HG02759 (cell line): Measurements from ENCODE around the gene UBE2D2.

ENCODE experiments used
- ATAC-seq: cut with Tn5 transposase; IDR thresholded peaks from one replicate; pipeline ENCODE4 v1.9.1; 2021; ENCODE audit warnings: mild to moderate bottlenecking, moderate library complexity; ENCODE audit not compliant: unreplicated experiment

UBE2D2 gene

DNA sequence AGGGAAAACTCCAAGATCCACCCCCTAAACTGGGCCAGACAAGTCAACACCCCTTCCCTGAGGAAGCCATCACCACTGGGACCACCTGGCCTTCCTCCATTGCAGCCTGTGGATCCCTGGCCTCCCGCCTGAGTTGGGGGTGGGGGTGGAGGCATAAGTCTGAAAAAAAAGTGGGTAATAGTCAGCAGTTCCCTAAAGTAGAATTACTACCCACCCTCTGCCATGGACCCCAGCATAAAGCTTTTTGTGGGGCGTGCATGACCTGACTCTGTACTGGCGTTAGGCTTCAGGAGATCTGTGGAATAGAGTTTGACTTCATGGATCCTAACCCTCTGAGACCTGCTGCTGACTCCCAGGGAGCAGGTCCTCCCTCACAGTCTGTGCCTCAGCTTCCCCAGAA lies 85.0 kb downstream of the UBE2D2 start:
- ATAC-seq, result no peak

DNA sequence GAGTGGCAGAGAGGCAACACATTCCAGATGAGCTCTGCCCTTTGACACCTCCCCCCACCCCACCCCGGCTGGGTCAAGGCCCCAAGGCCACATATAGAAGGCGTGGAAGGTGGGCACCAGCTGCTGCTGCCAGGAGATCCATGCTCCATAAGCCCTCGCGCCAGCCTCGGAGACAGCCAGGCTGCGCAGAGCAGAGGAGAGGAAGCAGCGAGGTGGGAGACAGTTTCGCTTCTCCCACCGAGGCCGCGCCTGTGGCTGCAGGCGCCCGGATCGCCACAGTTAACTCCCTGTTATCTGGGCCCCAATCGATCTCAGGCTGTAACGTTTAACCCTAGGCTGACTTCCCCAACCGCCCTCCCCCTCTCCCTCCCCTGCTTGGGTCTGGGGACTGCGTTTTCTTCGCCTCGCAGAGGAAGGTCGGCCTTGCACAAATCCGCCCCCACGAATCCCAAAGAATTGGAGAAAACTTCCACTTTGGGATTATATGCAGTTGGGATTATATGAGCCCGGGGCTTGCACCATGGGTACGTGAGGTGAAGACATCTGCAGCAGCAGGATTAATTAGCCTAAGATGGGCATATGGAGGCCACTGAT lies 85.9 kb downstream of the UBE2D2 start:
- no peak for ATAC-seq

DNA sequence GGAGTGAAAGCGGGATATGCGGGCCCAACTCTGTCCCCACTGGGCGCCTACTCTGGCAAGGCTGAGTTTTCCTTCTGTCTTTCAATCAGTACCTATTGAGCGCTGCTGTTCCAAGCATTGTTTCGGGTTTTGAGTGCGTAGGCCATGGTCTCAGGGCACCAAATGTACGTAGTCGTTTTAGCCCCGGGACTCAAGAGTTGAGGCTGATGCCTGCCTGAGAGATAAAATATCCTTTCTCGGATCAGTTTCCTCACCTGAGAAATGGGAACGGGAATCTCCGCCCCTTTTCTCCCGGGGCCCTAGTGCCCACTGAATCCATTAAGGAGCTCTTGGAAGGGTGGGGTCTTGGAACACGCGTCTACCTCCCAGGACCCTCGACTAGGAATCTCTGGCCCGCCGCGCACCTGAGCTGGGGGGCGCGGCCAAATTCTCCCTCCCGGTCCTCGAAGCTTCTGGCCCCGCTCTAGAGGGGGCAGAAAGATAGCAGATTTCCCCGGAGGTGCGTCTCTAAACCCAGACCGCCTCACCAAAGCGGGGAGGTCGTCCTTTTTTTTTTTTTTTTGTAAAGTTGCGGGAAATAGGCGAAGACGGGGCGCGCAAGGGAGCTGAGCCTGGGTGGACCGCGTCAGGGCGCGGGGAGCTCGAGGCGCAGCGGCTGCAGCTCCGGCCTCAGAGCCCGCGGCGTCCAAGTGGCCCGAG lies 86.5 kb downstream of the UBE2D2 start:
- no peak for ATAC-seq

DNA sequence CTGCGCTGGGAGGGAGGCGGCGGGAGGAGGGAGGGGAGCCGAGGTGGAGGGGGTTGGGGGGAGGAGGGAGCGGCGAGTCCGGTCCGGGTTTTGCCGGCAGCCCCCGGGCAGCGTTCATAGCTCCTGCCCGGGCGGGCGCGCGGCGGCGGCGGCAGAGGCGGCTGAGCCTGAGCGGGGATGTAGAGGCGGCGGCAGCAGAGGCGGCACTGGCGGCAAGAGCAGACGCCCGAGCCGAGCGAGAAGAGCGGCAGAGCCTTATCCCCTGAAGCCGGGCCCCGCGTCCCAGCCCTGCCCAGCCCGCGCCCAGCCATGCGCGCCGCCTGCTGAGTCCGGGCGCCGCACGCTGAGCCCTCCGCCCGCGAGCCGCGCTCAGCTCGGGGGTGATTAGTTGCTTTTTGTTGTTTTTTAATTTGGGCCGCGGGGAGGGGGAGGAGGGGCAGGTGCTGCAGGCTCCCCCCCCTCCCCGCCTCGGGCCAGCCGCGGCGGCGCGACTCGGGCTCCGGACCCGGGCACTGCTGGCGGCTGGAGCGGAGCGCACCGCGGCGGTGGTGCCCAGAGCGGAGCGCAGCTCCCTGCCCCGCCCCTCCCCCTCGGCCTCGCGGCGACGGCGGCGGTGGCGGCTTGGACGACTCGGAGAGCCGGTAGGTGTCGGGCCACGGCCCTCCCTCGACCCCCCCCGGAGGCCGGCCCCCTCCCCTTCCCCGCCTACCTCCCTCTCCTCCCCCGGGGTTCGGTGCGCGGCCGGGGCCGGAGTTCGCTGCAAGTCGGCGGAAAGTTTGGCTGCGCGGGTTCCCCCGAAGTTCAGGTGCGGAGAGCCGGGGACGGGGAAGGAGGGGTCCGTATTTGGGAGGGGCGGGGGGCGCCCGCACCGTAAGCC lies 87.3 kb downstream of the UBE2D2 start, which contains the start of gene CXXC5:
TSS of gene CXXC5 (plus strand) at position 145 of the 877 bp plus-strand sequence. CDS start 32,175 bp downstream, outside the sequence.
- ATAC-seq, result peak; percentile 37

DNA sequence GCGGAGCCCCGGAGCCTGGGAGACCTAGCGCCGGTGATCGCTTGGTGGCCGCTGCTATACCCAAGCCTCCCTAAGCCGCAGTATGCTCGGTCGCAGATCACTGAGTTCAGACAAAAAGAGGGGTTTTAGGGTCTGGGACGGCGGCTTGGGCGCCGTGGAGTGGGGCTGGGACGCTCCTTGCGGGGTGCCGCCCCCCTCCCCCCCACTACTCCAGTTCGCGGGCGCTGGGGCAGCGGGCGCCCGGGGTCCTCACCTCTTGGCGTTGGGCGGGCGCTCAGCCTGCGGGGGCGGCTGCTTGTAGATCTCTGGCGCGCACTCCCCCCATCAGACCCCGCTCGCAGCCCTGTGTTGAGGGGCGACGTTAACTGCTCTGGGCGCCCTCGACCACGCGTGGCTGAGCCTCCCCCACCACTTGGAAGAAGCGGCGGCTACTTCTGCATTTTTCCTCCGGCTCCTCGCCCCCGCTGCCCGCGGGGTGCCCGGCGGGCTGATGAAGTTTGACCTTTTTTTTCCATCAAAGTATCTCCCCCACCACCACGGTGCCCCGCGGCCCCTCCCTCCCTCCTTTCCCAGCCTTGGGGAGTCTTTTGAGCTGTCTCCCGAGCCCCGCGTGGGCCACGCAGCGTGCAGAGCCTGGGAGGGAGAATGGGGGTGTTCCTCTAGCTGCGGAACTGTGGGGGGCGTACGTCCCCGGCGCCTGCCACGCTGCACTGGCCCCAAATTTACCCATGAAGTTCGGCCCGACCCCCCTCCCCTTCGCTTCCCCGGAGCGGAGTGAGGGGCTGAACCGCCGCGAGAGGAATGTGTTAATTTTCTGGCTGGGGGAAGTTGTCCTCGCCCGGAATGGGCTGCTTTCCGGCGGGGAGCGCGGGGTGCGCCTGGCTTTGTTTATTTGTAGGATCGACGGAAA lies 88.2 kb downstream of the UBE2D2 start:
- ATAC-seq, result no peak

DNA sequence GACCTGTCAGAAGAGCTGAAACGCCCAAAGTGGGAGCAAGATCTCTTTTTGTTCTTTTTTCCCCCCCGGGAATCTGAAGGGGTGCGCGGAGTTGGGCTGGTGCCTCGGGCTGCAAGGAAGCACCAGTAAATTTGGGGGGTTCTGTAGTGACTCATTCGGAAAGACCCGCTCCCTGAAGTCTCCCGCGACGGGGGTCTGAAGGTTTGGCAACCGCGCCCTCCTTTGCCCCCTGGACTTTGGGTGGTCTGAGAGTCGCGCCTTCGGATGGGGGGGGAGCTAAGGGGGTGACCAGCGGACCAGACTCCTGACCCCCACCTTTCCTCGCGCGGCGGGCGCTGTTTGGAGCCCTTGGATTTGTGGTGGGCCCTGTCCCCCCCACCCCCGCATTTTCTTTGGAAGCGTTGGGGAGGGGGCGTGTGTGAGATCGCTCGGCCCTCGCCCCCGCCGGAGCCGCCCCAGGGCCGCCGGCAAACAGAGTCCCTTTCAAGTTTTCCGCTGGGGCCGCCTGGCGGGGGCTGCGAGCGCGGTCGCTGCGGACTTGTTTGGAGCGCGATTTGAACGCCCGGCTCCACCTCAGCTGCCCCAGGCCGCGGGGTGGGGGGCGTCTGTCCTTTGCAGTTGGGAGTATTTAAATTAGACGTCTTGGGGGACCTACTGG lies 89.0 kb downstream of the UBE2D2 start:
- ATAC-seq, result no peak

DNA sequence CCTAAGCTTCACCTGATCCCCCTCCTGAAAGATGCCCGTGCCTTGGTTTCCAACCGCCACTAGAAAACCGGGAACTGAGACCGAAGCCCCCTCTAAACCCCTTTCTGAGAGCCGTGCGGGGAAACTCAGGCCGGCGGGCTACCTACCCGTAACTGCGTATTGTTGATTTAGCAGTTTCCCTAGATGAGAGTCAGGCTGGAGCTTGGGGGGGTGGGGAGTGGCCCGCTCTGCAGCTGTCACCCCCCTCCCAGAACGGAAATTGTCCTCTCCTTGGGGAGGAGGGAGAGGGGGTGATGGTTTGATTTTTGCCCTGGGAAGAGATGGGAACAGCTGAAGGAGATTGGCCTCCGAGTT lies 89.5 kb downstream of the UBE2D2 start:
- ATAC-seq, result no peak

DNA sequence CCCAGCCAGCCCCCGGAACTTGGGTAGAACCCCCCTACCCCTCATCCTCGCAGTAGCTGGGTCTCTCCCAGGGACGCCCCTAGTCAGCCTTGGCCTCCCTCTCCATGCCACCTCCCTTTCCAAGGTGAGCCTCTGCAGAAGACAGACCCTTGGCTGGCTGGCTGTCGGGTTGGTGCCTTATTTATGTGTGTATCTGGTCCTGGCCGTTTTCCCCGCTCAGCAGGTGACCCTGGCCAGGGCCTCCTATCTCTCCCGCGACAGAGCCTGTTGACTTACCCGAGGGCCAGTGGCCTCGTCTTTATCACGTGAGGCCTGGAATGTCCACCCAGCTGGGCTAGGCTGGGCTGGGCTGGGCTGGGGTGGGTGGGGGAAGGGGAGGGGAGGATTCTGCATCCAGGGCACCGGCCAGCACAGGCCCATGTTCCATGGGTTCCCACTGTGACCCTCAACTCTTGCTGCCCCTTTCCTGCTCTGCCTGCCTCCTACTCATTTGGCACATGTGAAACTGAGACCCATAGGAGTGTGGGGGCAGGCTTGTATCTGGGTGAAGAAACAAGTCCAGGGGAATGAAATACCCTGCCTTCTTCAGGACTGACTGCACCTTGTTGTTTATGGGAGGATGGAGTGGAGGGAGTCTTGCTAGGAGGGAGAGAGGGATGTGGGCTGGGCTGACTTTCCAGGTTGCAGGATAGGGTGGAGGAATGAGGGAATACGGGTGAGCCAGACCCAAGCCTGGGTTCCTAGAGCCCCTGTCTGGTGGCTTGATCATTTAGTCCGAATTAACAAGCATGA lies 90.1 kb downstream of the UBE2D2 start:
- ATAC-seq, result no peak

DNA sequence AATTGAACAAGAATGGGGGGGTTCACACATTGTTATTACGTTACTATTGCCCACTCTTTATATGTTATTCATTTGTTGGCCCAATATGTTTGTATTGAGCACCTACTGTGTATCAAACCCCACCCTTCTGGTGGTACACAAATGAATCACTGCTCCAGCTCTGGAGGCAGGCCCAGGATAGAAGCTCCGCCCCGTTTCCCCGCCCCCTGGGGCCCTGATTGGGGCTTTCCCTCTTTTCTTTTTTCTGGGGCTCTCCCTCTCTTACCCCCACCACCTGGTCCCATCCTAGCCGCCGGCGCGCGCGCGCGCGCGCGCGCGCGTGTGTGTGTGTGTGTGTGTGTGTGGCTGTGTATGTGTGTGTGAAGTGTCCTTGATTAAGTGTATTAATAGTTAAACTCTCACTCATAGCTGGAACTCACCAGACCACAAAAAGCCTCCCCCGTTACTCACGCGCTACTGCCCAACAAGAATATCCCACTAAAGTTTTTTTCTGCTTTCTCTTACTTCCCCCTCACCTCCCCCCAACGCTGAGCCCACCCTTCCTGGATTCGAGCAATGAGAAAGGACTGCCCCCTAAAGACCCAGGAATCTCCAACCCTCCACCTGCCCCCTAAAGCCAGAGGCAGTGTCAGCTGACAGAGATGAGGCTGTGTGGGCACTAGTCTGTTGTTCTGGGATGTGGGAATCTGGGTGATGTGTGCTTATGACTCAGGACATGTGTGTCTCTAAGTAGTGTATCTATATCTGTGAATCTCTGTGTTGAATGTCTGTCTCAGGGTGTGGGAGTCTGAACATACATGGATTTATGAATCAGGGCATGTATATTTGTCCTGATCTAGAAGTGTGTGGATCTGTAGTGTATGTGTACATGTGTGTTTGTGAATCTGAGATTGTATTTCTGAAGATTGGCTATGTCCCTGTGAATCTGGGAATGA lies 91.0 kb downstream of the UBE2D2 start:
- peak; percentile 41 for ATAC-seq

DNA sequence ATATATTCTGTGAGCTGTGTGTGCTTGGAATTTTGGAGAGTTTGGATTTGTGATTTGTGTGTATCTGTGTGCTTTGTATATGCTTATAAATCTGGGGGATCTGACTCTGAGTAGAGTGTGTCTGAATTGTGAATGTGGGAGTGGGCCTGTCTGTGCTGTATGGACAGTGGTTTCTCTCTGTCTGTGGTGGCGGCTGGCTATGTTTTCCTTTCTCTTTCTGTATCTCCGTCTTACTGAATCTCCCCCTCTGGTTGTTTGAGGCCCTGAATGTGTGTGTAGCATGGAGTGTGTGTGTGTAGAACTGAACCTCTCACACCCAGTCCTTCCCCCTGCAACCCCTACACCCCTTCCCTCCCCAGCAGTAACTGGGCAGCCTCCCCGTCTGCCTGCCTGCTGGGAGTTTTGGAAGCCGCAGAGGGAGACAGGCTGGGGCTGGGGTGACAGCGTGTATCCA lies 91.7 kb downstream of the UBE2D2 start:
- ATAC-seq, result peak; percentile 27

DNA sequence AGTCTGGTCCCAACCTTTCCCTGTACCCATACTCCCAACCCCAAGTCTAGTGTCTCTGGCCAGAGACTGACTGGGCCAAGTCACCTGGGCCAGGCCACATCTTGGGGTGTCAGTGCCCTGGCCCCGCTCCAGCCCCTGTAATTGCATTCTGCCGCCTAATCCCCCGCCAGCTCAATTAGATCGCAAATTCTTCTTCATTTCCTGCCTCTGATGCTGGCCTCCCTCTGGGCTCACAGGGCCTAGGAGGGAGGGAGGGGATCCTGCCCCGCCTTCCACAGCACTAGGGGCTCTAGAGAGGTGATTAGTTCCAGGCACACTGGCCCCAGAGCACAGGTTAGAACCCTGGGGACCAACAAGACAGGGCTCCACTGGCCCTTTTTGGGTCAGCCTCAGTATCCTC lies 92.5 kb downstream of the UBE2D2 start:
- ATAC-seq, result no peak

DNA sequence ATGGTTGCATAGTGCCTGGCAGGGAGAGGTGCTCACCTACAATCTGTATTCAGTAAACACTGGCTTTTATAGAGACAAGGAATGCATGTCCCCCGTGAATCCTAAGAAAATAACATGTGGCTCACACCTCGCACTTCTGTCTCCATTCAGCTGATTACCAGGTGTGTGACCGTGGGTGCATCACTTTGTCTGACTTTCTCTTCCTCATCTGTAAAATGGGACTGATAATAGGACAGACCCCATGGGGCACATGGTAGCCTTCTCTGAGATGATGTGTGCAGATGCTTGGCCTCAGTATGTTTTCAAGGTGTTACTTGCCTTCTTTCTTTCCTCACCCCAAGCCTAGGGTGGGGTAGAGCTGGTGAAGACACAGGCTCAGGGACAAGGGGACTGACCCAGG lies 93.3 kb downstream of the UBE2D2 start:
- ATAC-seq, result no peak

DNA sequence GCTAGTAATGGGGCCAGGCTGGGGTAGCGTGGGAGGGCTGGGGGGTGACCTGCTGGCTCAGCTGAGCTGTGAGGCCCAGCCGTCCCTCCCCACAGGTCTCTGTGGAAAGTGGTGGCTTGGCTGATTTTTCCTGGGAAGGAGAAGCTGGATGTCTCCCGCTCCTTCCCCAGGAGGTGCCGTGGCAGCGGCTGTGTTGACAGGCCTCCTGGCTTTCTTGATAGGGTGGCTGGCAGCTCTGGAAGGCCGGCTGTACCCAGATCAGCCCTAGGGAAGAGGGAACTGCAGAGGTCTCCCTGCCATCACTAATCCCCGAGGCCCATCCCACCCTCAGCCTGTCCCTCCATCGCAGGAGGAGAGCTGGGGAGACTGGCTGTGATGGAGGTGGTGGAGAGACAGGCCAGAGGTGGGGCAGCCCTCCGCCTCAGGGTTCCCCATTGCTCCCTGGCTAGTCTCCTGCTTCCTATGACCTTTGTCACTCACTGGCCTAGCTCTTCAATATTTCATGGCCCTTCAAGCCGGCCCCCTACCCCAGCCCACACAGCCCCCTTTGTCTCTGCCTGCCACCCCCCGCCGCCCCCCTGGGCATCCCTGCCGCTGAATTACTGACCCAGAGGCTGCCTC lies 93.8 kb downstream of the UBE2D2 start:
- no peak for ATAC-seq

DNA sequence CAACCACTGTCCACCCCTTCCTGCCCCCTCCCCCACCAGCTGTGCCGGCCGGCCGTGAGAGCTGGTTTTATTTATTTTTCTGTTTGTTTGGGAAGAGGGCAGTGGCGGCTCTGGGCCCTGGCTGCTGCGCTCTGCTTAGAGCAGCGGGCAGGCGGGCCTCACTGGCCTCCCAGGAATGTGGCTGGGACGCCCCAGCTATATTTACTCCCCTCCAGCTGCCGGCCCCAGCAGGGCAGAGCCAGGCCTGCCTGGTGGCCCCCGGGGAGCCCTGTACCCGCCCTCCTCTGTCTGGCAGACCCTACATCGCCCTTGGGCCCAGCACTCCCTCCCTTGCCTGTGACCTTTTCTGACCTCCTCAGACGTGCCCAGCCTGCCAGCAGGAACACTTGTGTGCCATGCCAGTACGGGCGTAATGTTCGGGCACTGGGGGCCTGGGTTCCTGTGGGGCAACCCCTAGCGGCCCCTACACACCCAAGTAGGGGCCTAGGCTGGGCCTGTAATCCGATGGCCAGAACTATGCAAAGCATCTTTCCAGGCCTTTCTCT lies 94.7 kb downstream of the UBE2D2 start:
- ATAC-seq, result no peak

DNA sequence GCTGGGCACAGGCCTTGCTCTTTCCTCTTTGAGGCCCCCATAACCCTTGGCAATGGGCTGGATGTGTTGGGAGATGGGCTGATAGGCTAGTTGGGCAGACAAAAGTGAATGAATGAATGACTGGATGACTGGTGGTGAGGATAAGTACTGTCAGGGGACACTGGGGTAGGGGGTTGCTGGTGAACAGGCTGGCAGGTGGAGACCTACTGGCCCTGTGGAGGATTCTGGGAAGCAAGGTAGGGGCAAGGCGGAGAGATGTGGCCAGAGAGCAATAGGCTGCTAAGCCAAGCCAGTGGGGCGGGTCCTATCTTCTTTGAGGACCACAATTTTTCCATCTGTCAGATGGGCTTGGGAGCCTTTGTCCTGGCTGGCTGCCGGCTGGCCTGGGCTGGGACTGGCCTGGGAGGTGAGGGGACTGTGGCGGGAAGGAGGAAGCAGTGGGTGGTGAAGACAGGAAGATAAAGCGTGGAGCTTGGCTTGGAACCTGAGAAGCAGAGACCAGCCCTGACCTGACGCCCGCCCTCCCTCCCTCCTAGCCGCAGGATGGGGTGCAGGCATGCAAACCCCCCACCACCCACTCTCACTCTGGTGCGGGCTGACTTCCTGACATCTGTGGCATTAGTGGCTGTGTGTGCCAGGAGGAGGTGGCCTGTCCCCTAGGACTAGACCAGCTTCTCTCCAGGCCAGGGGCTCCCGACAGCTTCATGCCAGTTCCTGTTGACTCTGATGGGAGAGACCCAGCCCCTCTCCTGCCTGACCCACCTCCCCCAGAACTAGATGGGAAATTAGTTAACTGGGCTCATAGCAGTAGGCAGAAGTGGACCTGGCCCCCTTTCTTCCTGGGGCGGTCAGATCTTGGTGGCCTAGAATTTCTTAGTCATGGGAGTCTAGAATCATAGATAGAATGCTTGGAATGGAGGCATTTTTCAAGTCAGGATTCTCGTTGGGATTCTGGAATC lies 96.5 kb downstream of the UBE2D2 start:
- no peak for ATAC-seq

DNA sequence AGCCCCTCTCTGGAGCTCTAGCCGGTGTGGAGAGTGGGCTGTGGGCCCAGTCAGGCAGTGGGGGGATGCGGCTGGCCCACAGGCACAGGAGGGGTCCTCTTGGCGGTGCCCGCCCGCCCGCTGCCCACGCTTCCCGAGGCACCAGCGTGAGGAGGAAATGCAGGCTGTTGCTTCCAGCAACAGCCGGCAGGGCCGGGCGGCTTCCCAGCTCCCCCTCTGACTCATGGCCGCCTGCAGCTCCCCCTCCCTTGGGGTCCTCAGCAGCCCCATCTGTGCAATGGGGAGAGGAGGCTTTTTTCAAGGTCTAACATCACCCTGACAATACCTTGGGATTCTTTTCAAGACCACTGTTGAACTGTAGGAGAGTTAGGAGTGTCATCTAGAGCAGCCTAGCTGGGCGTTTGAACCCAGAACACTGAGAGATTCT lies 97.4 kb downstream of the UBE2D2 start:
- no peak for ATAC-seq
